Lung (tissue), 12 donors: ENCODE data around the gene NPDC1. TPM values are rescaled to one million over a fixed set of nuclear protein-coding genes. Genes with fewer than 3 reads are reported as not detected.

Experiments used
- ATAC-seq: fragments of 200-7000 bp; cut with Tn5 transposase; one replicate; pipeline ENCODE4 v1.9.1; 2020; ENCODE audit warnings: moderate number of reproducible peaks; ENCODE audit not compliant: insufficient read depth, low FRiP score
- DNase-seq, 3 donors: peaks; one replicate each; pipeline ENCODE4 v3.0.0-alpha.2; 2013 to 2017
- H3K27ac ChIP-seq, 2 donors: one replicate each; pipeline ENCODE4 v1.5.1; 2013; ENCODE audit warnings: mild to moderate bottlenecking in 2 of 2, moderate library complexity in 2 of 2, control low read depth in 1 of 2, inconsistent platforms in 1 of 2, low read depth in 1 of 2, low read length in 1 of 2
- H3K27me3 ChIP-seq, 3 donors: one replicate each; pipeline ENCODE4 v1.5.1; 2013; ENCODE audit warnings: low read length in 2 of 3; ENCODE audit not compliant: control insufficient read depth in 3 of 3, insufficient read depth in 3 of 3
- H3K36me3 ChIP-seq, 4 donors: one replicate each; pipeline ENCODE4 v1.5.1; 2013; ENCODE audit warnings: low read length in 4 of 4, mild to moderate bottlenecking in 1 of 4, moderate library complexity in 1 of 4; ENCODE audit not compliant: control insufficient read depth in 4 of 4, insufficient read depth in 4 of 4
- H3K4me1 ChIP-seq, 5 donors: one replicate each; pipeline ENCODE4 v1.5.1; 2013; ENCODE audit warnings: low read length in 5 of 5, mild to moderate bottlenecking in 2 of 5, moderate library complexity in 1 of 5; ENCODE audit not compliant: control insufficient read depth in 5 of 5, insufficient read depth in 5 of 5
- H3K4me3 ChIP-seq: one replicate; pipeline ENCODE4 v1.5.1; 2013; ENCODE audit warnings: mild to moderate bottlenecking, control low read depth, moderate library complexity
- H3K9ac ChIP-seq, 2 donors: one replicate each; pipeline ENCODE4 v1.5.1; 2013; ENCODE audit warnings: low read length in 2 of 2, control low read depth in 1 of 2; ENCODE audit not compliant: insufficient read depth in 1 of 2
- H3K9me3 ChIP-seq, 4 donors: one replicate each; pipeline ENCODE4 v1.5.1; 2013; ENCODE audit warnings: low read length in 3 of 4, mild to moderate bottlenecking in 1 of 4, moderate library complexity in 1 of 4; ENCODE audit not compliant: control insufficient read depth in 4 of 4, insufficient read depth in 3 of 4
- CTCF ChIP-seq: IDR thresholded peaks from 2 replicates; pipeline ENCODE4 v1.5.1; 2012; ENCODE audit warnings: mild to moderate bottlenecking; ENCODE audit errors: control extremely low read depth, extremely low read depth
- WGBS, 2 donors: extraction: QIAGEN DNeasy Blood & Tissue Kit; methylation state at CpG; one replicate each; pipeline ENCODE4 v1.1.7; 2013; 5-methylcytosine and 5-hydroxymethylcytosine counted together
- polyA plus RNA-seq, 2 donors: library from polyadenylated mRNA; stranded (reverse); fragments of 200-250 nt; gene quantifications; one replicate each; pipeline ENCODE4 v1.2.1, GENCODE V29; 2013
- total RNA-seq, 2 donors: library from RNA; depleted of rRNA in 1 of 2; stranded (reverse); fragments of >200 nt in 1 of 2; gene quantifications; one replicate each; pipeline ENCODE4 v1.2.1, GENCODE V29; 2014 to 2021
- donor health status: control.
- donor health status: control.
- donor health status: Bipolar disorder and iron deficiency.
- donor health status: healthy.
- donor health status: DM: yes; HTN: yes; CAD: no.

NPDC1 gene
- total and polyA plus RNA-seq, 4 donors = 28.7 to 99.3 (median 68.3) TPM

GRCh38 chr9:137037483-137037882, 8.5 kb downstream of the NPDC1 start:
- no peak for ATAC-seq
- Histone ChIP-seq H3K9ac (no peak overlapping the region), H3K27me3 (no peaks in the 10 kb centered on the region), H3K27ac (no peak overlapping the region), H3K36me3 (peaks cover 0 to 15% (median 0%) of the 10 kb centered on the region in 4 donors), H3K4me1 (peaks cover 0 to 8% (median 0%) of the 10 kb centered on the region in 5 donors), H3K9me3 (no peaks in the 10 kb centered on the region), H3K4me3 (no peak overlapping the region)
- TF ChIP-seq CTCF = no peak
- WGBS, 2 donors = 91 to 93% methylated on average over 10 of the region's 10 CpGs
- no peak for DNase-seq

- no peak overlapping the region for H3K27ac ChIP-seq
- H3K36me3 ChIP-seq = peaks cover 0 to 15% (median 0%) of the 10 kb centered on the region in 4 donors
- peaks cover 0 to 8% (median 0%) of the 10 kb centered on the region in 5 donors for H3K4me1 ChIP-seq
- H3K27me3 ChIP-seq = no peaks in the 10 kb centered on the region
- TF ChIP-seq CTCF = no peak
- no peak overlapping the region for H3K4me3 ChIP-seq
- ATAC-seq (no peak), DNase-seq (no peak)
- no peak overlapping the region for H3K9ac ChIP-seq
- H3K9me3 ChIP-seq = no peaks in the 10 kb centered on the region
- 76 to 86% methylated on average over 13 of the region's 13 CpGs for WGBS, 2 donors
These were observed 8.9 kb downstream of the NPDC1 start for GRCh38 chr9:137037035-137037434.

- H3K27ac ChIP-seq = no peak overlapping the region
These were observed 10.0 kb downstream of the NPDC1 start for GRCh38 chr9:137035937-137036336.

More at GRCh38 chr9:137035937-137036336, 10.0 kb downstream of the NPDC1 start:
- Histone ChIP-seq H3K9me3 (no peaks in the 10 kb centered on the region), H3K4me1 (peaks cover 0 to 8% (median 0%) of the 10 kb centered on the region in 5 donors), H3K36me3 (peaks cover 0 to 15% (median 0%) of the 10 kb centered on the region in 4 donors), H3K27me3 (no peaks in the 10 kb centered on the region), H3K4me3 (no peak overlapping the region), H3K9ac (no peak overlapping the region)
- 80 to 84% methylated on average over 8 of the region's 8 CpGs for WGBS, 2 donors
- DNase-seq (no peak), ATAC-seq (no peak)
- TF ChIP-seq CTCF = no peak
